Stimulated activated CD8-positive, alpha-beta memory T cell treated with anti-CD3 and anti-CD28 coated beads, Interleukin-7, amount 100 ng/mL, for 48 hours (primary cell): ENCODE measurements around the gene ZBTB42.
"Not testable (repeated sequence)": the region's sequence is repeated elsewhere in the genome, so short reads cannot be mapped to it uniquely, and the experiment has no call there.

Experiments
- DNase-seq, 2 donors: peaks; one replicate each; pipeline ENCODE4 v3.0.0-alpha.2; 2020; ENCODE audit warnings: low read depth in 1 of 2; ENCODE audit errors: extremely low read depth in 1 of 2

The ZBTB42 gene

DNA sequence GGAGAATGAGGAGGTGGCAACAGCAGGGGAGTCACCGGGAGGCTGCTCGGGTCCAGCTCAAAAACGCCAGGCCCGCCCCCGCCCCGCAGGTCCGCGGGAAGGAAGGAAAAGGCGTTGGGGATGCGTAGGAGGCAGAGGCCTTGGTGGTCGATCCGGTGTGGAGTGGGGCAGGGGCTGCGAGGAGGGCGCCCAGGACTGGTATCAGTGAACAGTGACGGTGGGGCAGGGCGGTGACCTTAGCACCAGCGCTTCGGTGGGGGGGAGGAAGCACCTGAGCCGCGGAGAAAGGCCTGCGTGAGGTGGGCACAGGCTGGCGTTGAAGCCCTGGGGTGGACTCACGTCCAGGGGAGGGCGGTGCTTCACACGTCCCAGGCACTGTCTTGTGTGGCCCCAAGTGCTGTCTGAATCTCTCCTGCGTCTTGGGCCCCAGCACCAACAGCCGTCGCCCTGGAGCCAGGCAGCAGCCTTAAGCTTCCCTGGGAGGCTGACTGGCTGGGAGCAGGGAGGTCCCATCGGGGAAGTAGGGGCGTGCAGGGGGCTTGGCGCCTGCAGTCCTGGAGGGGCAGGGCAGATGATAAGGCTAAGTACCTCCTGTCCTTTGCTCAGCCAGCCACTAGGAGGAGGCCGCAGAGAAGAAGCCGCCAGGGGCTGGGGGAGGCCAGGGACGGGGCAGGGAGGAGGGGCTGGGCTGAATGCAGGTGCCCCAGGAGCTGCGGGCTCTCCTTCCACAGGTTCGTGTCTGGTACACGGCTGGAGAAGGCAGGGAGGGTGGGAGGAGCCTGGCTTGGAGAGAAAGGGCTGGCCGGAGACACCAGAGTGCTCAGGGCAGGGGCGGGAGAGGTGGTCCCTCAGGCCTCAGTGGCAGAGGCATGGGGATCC is 26.5 kb downstream of the ZBTB42 start:
- DNase-seq, result peak in 1 of 2 donors; percentile 32

DNA sequence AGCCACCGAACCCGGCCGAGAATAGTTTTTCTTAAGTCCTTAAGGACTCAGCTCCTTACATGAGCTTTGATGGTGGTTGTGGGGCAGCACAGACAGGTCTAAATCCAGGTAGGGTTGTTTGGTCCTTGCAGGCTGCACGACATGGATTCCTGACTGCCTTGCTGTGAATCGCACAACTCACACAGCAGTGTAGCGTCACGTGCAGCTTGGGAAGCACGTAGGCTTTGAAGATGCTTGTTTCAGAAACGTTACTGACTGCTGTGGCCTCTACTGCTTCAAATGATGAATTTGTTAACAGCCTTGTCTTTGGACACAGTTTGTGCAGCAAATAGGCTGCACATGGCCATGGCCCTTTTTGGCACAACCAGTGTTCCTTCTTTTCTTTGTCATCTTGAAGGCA is 29.9 kb downstream of the ZBTB42 start:
- no peak for DNase-seq

DNA sequence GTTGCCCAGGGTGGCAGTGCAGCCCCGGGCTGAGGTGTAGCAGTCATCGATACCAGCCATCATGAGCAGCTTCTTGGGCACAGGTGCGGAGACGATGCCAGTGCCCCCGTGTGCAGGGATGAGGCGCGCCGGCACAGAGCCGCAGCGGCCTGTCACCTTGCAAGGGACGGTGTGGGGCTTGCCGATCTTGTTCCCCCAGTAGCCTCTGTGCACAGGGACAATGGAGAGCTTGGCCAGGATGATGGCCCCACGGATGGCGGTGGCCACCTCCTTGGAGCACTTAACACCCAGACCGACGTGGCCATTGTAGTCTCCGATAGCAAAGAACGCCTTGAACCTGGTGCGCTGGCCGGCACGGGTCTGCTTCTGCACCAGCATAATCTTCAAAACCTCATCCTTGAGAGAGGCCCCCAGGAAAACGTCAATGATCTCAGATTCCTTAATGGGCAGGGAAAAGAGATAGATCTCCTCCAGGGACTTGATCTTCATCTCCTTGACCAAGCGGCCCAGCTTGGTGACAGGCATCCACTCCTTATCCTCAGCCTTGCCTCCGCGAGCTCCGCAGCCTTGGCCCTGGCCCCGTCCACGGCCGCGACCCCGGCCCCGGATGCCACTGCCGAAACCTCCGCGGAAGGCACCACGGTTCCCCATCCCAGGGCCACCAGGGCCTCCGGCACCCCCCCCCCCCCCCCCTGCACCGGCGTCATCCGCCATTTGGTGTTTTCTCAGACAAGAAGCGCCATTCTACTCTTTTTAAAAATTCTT is 35.5 kb downstream of the ZBTB42 start:
- not testable (repeated sequence) for DNase-seq

DNA sequence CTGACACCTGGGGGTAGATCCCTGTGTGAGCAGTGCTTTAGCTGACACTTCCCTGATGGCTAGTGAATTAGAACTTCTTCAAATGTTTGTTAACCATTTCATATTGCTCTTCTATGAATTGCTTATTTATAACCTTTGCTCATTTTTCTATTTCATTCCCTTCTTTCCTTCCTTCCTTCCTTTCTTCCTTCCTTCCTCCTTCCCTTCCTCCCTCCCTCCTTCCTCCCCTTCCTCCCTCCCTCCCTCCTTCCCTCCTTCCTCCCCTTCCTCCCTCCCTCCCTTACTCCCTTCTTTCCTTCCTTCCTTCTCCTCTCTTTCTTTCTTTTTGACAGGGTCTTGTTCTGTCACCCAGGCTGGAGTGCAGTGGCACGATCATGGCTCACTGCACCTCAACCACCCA is 40.8 kb downstream of the ZBTB42 start:
- DNase-seq, result no peak

DNA sequence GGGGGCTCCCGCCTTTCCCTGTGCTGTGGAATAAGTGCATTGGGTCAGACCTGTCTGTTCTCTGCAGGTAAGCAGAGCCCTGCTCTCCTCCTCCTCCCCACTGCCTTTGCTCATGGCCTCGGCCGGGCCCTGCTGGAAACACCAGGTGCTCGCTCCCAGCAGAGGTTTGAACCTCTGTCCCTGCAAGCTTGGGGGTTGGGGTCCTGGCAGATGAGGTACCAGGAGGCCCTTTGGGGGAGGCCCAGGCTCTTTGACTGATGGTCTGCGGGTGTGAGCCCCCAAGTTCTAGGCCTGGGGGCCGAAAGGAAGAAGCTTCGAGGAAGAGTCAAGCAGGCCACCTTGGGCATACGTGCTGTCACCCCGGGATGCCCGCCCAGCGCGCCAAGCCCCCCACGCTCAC is 42.1 kb downstream of the ZBTB42 start:
- no peak for DNase-seq

DNA sequence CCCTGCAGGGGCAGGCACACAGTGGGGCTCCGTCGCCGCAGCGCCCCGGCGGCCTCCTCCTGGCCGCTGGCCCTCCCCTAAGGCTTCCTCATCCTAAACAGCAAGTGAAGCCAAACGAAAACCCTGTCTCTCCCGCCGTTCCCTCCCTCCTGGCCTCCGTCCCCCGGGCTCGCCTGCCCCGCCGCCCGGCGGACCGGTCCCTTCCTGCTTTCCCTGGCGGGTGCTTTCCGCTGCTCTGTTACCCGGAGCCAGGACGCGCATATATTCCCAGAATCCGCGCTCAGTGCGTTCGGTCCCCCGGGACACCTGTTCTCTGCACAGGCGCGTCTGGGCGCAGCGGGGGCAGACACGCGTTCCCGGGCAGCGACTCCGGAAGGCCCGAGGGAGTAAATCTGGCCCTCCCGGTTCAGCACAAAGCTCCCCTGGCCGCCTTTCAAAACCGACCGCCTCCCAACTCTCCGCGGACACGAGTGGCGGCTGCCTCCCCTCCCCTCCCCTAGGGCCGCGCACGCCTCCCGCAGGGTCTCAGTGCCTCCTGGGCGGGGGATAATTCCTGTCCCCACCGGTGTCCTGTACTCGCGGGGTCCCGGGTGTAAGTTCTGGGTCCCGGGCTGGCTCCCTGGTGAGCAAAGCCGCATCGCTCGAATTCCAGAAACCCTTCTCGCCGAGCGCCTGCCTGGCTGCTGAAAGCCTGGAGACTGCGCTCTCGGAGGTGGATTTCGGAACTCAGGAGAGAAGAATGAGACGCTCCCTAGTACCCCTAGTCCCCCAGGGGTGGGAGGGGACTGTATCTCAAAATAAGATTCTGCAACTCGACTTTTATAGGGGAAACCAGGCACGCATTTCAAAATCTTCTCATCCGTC is 42.8 kb downstream of the ZBTB42 start:
- DNase-seq, result no peak

DNA sequence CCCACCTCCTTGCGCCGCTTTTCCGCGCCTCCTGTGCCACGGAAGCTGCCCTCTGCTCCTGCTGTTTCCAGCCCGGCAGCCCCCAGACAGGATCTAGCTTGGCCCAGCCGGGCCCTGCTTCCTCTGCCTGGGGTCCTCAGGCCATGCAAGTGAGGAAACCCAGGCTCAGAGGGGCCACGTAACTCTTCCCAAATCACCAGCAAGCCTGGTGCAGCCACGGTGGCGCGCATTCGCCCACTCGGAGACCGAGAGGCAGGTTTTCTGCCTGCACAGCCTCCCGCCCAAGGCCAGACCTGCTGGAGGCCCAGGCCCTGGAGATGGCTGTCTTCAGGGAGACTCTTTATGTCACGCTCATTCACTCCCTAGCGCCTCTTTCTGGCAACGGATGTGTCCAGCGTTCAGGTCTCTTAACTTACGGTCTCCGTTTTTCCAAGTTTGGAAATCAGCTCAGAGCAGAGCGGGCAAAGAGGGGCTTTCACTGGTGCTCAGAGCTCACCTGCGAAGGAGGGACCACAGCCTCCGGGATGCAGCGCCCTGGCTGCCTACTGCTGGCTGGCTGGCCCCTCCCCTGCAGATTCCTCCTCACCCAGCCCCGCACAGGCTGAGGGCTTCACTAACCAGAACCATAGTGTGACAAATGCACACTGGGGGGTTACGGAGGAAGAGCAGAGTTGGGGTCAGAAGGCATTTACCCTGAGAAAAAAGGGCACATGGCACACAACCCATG is 43.6 kb downstream of the ZBTB42 start:
- no peak for DNase-seq

DNA sequence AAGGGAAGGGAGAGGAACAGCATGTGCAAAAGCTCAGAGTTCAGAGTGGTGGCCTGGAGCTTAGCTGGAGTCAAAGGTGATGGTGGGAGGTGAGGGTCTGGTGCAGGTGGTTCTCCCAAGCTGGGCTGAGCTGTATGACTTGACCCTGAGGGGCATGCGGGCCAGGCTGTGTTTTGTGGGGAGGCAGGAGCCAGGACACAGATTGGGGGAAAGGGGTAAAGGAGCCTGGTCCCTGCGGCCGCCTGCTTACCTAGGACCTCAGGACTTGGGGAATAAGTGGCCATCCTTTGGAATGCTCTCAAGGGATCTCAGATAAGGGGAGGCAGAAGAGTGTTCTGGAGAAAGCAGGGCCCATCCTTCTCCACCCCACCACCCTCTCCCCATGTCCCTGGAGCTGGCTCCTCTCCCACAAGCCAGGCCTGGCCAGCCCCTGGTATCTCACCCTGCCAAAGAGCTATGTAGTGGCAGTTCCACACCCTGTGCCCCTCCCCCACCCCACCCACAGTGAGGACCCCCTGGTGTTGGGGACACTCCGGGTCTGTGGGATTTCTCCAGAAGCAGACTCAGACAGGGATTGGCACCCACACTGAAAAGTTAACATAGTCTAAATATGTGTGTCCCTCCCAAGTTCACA is 44.2 kb downstream of the ZBTB42 start:
- no peak for DNase-seq

DNA sequence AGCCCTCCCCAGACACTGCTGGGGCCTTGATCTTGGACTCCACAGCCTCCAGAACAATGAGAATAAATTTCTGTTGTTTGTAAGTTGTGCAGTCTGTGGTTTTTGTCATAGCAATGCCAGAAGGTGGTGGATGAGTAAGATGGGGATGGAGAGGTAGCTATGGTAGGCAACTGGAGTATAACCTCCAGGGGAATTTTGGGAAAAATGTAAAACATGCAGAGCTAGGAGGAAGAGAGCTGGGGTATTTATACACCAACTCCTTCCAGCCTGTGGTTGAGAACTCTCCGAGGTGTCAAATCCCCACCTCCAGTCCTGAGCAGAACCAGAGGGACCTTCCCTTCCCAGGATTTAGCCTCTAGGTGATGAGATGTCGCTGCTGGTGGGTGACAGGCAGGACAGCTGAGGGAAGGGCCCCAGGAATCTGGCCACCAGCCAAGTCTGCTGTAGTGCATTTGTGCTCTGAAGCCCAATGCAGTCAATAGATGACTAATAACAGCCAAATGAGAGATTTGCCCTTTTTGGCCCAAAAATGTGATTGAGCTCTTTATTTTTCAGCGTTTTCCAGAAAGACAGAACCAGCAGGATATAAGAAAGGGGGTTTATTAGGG is 45.0 kb downstream of the ZBTB42 start:
- DNase-seq, result no peak

DNA sequence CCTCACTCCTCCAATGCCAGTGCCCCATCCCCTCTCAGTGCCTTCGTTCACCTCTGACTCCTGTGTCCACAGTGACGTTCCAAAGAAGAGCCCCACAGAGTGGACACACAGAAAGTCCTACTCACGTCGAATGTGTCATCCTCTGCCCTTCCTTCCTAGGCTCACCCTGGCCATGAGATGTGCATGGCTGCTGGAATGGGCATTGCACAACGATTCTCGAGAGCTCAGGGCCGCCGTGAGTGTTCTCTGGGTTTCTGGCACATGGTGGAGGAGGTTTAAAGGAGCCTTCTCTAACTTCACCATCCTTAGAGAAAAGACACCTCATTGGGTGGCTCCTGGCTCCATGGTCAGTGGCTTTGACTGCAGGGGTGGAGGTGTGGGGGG is 51.4 kb downstream of the ZBTB42 start:
- no peak for DNase-seq
